NCI-H1694 (cell line): Measurements from ENCODE around the gene CAMK2N2.

Experiments
- DNase-seq: peaks from one replicate; lab custom pipeline; 2025; lab: John Stamatoyannopoulos, UW

CAMK2N2 gene

GRCh38 chr3:184211718-184212117 lies 49.6 kb downstream of the CAMK2N2 start:
- no peak for DNase-seq

- DNase-seq: no peak
Measured at GRCh38 chr3:184211297-184211696, 50.1 kb downstream of the CAMK2N2 start.
